Adrenal gland (tissue), 5 donors: ENCODE results near the gene FYN.

Experiments
- CTCF ChIP-seq, 6 experiments: fragments of 450-650 bp in 4 of 6; fragments of 200-600 bp in 2 of 6; sonication (generic) in 1 of 6; IDR thresholded peaks; 1 replicate in 5 of 6; 2 replicates in 1 of 6; pipeline versions ENCODE4 v1.5.1 to v1.8.0; 2016 to 2021; ENCODE audit warnings: antibody characterized with exemption in 6 of 6, mild to moderate bottlenecking in 2 of 6, moderate library complexity in 1 of 6
- POLR2A ChIP-seq, 2 donors: fragments of 450-650 bp; IDR thresholded peaks; one replicate each; pipeline ENCODE4 v1.6.1; 2017; ENCODE audit warnings: antibody characterized with exemption in 2 of 2, mild to moderate bottlenecking in 2 of 2, moderate library complexity in 1 of 2
- donor health status: DM: no; HTN: no; CAD: no.

- TF ChIP-seq CTCF (IDR thresholded peaks at IDR 0.05) (no peak), POLR2A (IDR thresholded peaks at IDR 0.05) (no peak)
These were observed 30.9 kb downstream of the FYN start for GRCh38 chr6:111842271-111842822.
